HEK293T (cell line): Measurements from ENCODE around the gene TMIE.

Source experiments
- CTCF ChIA-PET: fragments of 350-600 bp; formaldehyde crosslinking; extraction: SDS; loops from one replicate; lab custom pipeline; 2021; ENCODE audit warnings: antibody characterized with exemption, inconsistent platforms; lab: Yijun Ruan, JAX
- POLR2A ChIA-PET: fragments of 350-600 bp; formaldehyde crosslinking; extraction: SDS; loops from one replicate; lab custom pipeline; 2020; ENCODE audit warnings: antibody characterized with exemption, inconsistent platforms; lab: Yijun Ruan, JAX
- DNase-seq: peaks from one replicate; pipeline ENCODE4 v3.0.0; 2012; ENCODE audit warnings: mixed read lengths; ENCODE audit errors: extremely low spot score
- ARNT ChIP-seq: fragments of 450-650 bp; IDR thresholded peaks from 2 replicates; pipeline ENCODE4 v1.6.1; 2017; ENCODE audit warnings: mild to moderate bottlenecking
- BHLHE40 ChIP-seq: fragments of 450-650 bp; IDR thresholded peaks from 2 replicates; pipeline ENCODE4 v1.6.1; 2016; ENCODE audit warnings: mild to moderate bottlenecking, moderate library complexity, borderline replicate concordance
- CTBP1 ChIP-seq: fragments of 450-650 bp; IDR thresholded peaks from 2 replicates; pipeline ENCODE4 v1.6.1; 2016; ENCODE audit warnings: borderline replicate concordance
- ELF4 ChIP-seq: fragments of 450-650 bp; IDR thresholded peaks from 2 replicates; pipeline ENCODE4 v1.6.1; 2017; ENCODE audit warnings: antibody characterized with exemption
- FOXA1 ChIP-seq: fragments of 450-650 bp; IDR thresholded peaks from 2 replicates; pipeline ENCODE4 v1.6.1; 2016; ENCODE audit warnings: mild to moderate bottlenecking
- FOXK2 ChIP-seq: fragments of 450-650 bp; IDR thresholded peaks from 2 replicates; pipeline ENCODE4 v1.6.1; 2016; ENCODE audit warnings: mild to moderate bottlenecking
- FOXM1 ChIP-seq: fragments of 450-650 bp; IDR thresholded peaks from 2 replicates; pipeline ENCODE4 v1.6.1; 2017; ENCODE audit warnings: mild to moderate bottlenecking, borderline replicate concordance
- HDGF ChIP-seq: fragments of 450-650 bp; IDR thresholded peaks from 2 replicates; pipeline ENCODE4 v1.6.1; 2017; ENCODE audit warnings: antibody characterized with exemption, borderline replicate concordance
- L3MBTL2 ChIP-seq: fragments of 450-650 bp; conservative IDR thresholded peaks from 2 replicates; pipeline ENCODE4 v1.6.1; 2016; ENCODE audit warnings: mild to moderate bottlenecking
- LEF1 ChIP-seq: fragments of 450-650 bp; IDR thresholded peaks from 2 replicates; pipeline ENCODE4 v1.6.1; 2017; ENCODE audit warnings: mild to moderate bottlenecking, borderline replicate concordance
- NFRKB ChIP-seq: fragments of 450-650 bp; IDR thresholded peaks from 2 replicates; pipeline ENCODE4 v1.6.1; 2016; ENCODE audit warnings: mild to moderate bottlenecking, moderate library complexity
- PKNOX1 ChIP-seq: fragments of 450-650 bp; IDR thresholded peaks from 2 replicates; pipeline ENCODE4 v1.6.1; 2016
- SP1 ChIP-seq: fragments of 450-650 bp; IDR thresholded peaks from 2 replicates; pipeline ENCODE4 v1.6.1; 2017
- SUZ12 ChIP-seq: fragments of 450-650 bp; IDR thresholded peaks from 2 replicates; pipeline ENCODE4 v1.6.1; 2016; ENCODE audit warnings: mild to moderate bottlenecking
- TARDBP ChIP-seq: fragments of 450-650 bp; IDR thresholded peaks from 2 replicates; pipeline ENCODE4 v1.6.1; 2016
- ZNF384 ChIP-seq: fragments of 450-650 bp; IDR thresholded peaks from 2 replicates; pipeline ENCODE4 v1.6.1; 2016

The TMIE gene

DNA sequence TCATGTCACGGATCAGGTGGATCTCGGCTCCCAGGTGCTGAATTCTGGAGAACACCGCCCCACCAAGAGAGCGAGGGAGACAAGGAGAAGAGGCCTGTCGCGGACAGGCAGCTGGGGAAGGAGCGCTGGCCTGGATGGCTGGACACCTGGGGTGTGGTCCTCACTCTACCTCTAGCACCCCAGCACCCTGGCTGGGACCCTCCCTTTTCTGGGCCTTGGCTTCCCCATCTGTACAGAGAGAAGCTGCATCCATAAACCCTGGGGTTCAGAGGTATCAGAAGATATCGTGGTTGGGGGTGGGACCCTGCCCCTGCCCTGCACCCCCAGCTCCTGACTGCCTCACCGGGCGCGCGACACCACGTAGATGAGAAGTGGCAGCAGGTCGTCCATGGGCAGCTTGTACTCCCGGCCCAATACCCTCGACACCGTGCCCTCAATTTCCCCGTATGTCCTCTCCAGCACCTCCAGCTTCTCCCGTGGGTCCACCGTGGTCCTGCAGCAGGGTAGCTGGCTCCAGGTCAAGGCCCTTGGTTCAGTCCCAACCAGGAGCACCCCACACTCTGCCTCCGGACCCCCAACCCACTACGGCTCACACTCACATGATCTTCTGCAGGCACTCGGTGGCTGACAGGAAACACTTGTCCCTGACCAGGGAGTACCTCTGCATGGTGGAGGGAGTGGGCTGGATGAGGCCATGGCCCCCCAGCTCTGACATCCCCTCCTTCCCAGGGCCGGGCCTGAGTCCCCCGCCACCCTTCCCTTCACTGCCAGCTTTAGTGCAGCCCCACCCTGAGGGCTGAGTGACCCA, 29.4 kb upstream of the TMIE start:
- ChIA-PET CTCF (no interaction called here), POLR2A (no interaction called here)
- DNase-seq = no peak
- TF ChIP-seq LEF1 = no peak
- no peak for TF ChIP-seq SP1
- no peak for TF ChIP-seq SUZ12
- TF ChIP-seq HDGF = no peak
- TF ChIP-seq TARDBP = no peak
- no peak for TF ChIP-seq ZNF384
- no peak for TF ChIP-seq L3MBTL2
- no peak for TF ChIP-seq CTBP1
- TF ChIP-seq FOXA1 = no peak
- no peak for TF ChIP-seq FOXM1
- no peak for TF ChIP-seq FOXK2
- no peak for TF ChIP-seq ELF4
- TF ChIP-seq ARNT = no peak
- TF ChIP-seq BHLHE40 = no peak

DNA sequence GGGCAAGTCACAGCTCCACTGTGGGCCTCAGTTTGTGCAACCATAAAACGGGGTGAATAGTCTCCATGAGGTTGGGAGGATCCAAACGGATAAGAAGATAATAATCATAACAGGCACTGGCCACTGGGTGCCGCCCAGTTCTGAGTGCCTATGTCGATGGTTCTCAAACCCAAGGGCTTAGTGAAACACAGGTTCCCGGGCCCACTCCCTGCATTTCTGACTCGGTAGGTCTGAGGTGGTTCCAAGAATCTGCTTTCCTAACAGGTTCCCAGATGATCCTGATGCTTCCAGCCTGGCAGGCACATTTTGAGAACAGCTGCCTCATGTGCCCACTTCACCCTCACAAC, 28.9 kb upstream of the TMIE start:
- no peak for TF ChIP-seq ARNT
- no peak for DNase-seq
- POLR2A ChIA-PET = no interaction called here
- CTCF ChIA-PET = no interaction called here

GRCh38 chr3:46673151-46674030, 27.8 kb upstream of the TMIE start:
- no peak for TF ChIP-seq SP1
- ChIA-PET CTCF (interaction anchor here (0.6 to 1.5 kb wide), 2 partner anchors 9 to 162 kb away, joined by 3 to 7 read pairs; no protein-coding TSS in a partner anchor), POLR2A (no interaction called here)
- no peak for DNase-seq

DNA sequence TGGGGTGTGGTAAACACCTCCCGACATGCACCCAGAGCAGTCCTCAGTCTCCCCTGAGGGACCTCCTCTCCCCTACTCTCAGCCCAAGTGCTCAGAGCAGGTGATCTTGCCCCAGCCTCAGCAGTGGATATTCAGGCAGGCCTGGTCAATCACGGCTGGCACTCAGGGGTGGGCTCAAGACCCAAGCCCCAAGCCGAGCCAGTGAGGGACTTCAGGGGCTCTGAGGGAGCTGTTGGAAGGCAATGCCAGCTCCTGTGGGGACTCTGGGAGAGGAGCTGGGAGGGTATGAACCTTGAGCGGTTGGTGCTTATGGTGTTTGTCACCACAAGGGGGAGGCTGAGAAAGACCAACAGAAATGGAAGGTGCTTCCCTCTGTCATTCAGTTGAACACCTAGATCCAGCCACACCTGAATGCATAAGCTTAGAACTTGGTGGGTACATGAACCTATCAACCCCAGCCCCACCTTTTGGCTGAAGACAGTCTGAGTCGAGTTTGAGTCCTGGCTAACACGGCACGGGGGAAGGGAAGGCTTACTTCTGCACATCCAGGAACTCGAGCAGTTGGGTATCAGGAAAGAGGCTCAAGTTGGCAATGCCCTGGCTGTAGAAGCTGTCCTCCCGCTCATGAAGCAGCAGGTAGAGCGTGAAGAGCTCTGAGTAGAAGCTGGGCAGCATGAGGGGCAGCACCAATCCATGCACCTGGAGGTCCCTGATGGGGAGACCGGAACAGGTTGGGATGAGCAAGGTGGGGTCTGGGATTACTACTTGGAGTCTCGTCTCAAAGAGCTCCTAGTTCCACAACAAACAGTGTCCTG, 27.0 kb upstream of the TMIE start:
- TF ChIP-seq FOXK2 (no peak), ARNT (no peak), BHLHE40 (no peak), ZNF384 (no peak), PKNOX1 (no peak), SUZ12 (no peak), LEF1 (no peak), FOXM1 (no peak), SP1 (no peak)
- DNase-seq = peak; percentile 40
- ChIA-PET CTCF (interaction anchor here (0.6 to 1.5 kb wide), 2 partner anchors 10 to 161 kb away, joined by 3 to 7 read pairs; no protein-coding TSS in a partner anchor), POLR2A (no interaction called here)

DNA sequence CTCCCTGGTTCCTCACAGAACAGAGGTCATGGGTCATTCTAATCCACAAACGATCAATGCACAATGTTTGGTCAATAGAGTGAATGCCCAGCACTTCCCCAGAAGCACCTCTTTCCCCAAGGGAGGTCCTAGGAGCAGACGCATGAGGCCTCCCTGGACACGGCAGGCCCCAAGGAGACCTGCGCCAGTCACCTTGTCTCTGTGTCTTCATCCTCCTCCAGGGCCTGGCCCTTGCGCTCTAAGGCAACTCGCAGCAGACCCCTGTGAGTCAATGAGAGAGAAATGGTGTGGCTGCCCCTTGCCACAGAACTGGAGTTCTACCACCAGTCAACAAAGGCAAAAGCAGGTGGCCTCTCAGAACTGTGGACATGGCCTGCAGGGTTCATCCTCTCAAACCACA, 25.8 kb upstream of the TMIE start:
- TF ChIP-seq FOXK2 (no peak), ARNT (no peak), FOXM1 (no peak), BHLHE40 (no peak), CTBP1 (no peak), PKNOX1 (no peak), SP1 (no peak), NFRKB (no peak), SUZ12 (no peak), ZNF384 (no peak), HDGF (no peak)
- ChIA-PET POLR2A (no interaction called here), CTCF (no interaction called here)
- no peak for DNase-seq

DNA sequence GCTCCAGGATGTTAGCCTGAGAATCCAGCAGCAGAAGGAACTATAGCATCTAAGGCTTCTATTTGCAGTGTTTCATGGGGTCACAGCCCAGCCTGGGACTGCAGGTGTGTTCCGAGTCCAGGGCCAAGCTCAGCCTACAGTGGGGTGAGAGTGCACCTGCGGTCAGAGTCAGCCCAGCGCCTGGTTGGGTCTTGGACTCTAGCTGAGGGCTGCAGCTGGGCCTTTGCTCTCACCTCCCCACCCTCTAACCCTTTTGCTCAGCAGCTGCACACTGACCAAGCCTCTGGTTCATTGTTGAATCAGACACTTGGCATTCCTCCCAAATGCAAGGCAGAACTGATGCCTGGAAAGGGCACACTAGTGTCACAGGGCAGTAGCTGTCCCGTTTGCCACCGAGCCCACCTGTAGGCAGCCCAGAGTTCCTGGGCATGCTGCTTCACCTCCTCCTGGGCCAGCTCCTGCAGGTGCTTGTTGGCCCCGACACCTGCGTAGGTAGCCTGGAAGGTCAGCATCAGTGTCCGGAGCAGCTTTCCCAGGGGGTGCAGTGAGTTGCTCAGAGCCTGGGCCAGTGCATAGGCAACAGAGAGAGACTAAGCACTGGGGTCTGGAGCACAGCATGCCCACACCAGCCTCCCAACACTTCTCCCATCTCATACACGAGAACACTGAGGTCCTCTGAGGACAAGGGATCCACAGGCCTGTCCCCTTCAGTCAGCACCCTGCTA, 25.2 kb upstream of the TMIE start:
- ChIA-PET POLR2A (no interaction called here), CTCF (no interaction called here)
- DNase-seq = no peak
- TF ChIP-seq ELF4 = no peak
- no peak for TF ChIP-seq TARDBP
- no peak for TF ChIP-seq ARNT
- TF ChIP-seq LEF1 = no peak
- TF ChIP-seq FOXM1 = no peak
- TF ChIP-seq SP1 = no peak
- no peak for TF ChIP-seq PKNOX1
- no peak for TF ChIP-seq L3MBTL2
- TF ChIP-seq ZNF384 = no peak
- no peak for TF ChIP-seq NFRKB
- TF ChIP-seq CTBP1 = no peak
- no peak for TF ChIP-seq FOXA1
- no peak for TF ChIP-seq BHLHE40
- no peak for TF ChIP-seq FOXK2
